OCI-LY3 (cell line): ENCODE measurements around the gene NR6A1.

Experiments used
- EZH2phosphoT487 ChIP-seq: fragments of 200-600 bp; shearing (Covaris generic); IDR thresholded peaks from 2 replicates; pipeline ENCODE4 v1.6.1; 2018; ENCODE audit warnings: antibody characterized with exemption, mixed run types, low read depth
- TF ChIP-seq, protein P1 (sequence below): fragments of 200-600, 300-600 bp; sonication (generic); IDR thresholded peaks from 2 replicates; pipeline ENCODE4 v1.5.1; 2014; ENCODE audit warnings: antibody characterized with exemption, low read length, low read depth

DNA sequence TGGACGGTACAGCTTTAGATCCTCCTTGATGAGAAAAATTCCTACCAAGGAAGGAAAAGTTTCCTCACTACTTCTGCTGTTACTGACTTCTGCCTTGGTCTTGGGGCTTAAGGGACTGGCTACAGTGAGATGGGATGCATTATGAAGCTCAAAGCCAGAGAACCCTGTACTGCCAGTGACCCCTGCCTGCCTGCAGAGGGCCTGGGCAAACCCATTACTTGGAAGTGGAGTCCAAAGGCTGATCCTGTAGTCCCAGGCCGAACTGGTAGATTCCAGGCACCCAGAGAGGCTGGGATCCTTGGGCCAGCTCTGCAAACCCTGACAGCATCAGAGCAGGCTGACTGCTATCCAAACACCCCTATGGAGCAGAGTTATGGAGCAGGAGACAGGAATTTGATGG lies 238.2 kb downstream of the NR6A1 start:
- TF ChIP-seq, protein P1, sequence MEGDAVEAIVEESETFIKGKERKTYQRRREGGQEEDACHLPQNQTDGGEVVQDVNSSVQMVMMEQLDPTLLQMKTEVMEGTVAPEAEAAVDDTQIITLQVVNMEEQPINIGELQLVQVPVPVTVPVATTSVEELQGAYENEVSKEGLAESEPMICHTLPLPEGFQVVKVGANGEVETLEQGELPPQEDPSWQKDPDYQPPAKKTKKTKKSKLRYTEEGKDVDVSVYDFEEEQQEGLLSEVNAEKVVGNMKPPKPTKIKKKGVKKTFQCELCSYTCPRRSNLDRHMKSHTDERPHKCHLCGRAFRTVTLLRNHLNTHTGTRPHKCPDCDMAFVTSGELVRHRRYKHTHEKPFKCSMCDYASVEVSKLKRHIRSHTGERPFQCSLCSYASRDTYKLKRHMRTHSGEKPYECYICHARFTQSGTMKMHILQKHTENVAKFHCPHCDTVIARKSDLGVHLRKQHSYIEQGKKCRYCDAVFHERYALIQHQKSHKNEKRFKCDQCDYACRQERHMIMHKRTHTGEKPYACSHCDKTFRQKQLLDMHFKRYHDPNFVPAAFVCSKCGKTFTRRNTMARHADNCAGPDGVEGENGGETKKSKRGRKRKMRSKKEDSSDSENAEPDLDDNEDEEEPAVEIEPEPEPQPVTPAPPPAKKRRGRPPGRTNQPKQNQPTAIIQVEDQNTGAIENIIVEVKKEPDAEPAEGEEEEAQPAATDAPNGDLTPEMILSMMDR = no peak
- no peak for TF ChIP-seq EZH2phosphoT487
